Mesenchymal stem cell (in vitro differentiated cells and primary cell): ENCODE data around the gene CLSTN1.

Experiments
- DNase-seq: peaks from one replicate; pipeline ENCODE4 v3.0.0-alpha.2; 2013
- H2AFZ ChIP-seq: one replicate; pipeline ENCODE4 v1.6.1; 2013; ENCODE audit warnings: low read depth, mild to moderate bottlenecking, control low read depth, inconsistent platforms, low read length, moderate library complexity
- H2AK5ac ChIP-seq: 2 replicates; pipeline ENCODE4 v1.6.1; 2013; ENCODE audit warnings: low read length, moderate library complexity, mild to moderate bottlenecking, inconsistent platforms; ENCODE audit not compliant: severe bottlenecking
- H2BK120ac ChIP-seq: one replicate; pipeline ENCODE4 v1.6.1; 2013; ENCODE audit warnings: low read depth, mild to moderate bottlenecking, inconsistent platforms, low read length, moderate library complexity
- H2BK12ac ChIP-seq, 2 experiments: one replicate each; pipeline ENCODE4 v1.6.1; 2013; ENCODE audit warnings: inconsistent platforms in 2 of 2, low read length in 2 of 2, mild to moderate bottlenecking in 2 of 2, moderate library complexity in 2 of 2, control low read depth in 1 of 2
- H2BK15ac ChIP-seq: one replicate; pipeline ENCODE4 v1.6.1; 2013; ENCODE audit warnings: mild to moderate bottlenecking, low read depth, inconsistent platforms; ENCODE audit not compliant: poor library complexity, severe bottlenecking
- H2BK5ac ChIP-seq: 2 replicates; pipeline ENCODE4 v1.6.1; 2013; ENCODE audit warnings: low read depth, mild to moderate bottlenecking, low read length, control low read depth, inconsistent platforms; ENCODE audit not compliant: poor library complexity, severe bottlenecking
- H3K14ac ChIP-seq, 2 experiments: one replicate each; pipeline ENCODE4 v1.6.1; 2013; ENCODE audit warnings: inconsistent platforms in 2 of 2, low read length in 2 of 2, control low read depth in 1 of 2, mild to moderate bottlenecking in 1 of 2, moderate library complexity in 1 of 2
- H3K18ac ChIP-seq, 2 experiments: one replicate each; pipeline ENCODE4 v1.6.1; 2013; ENCODE audit warnings: inconsistent platforms in 2 of 2, low read length in 2 of 2, control low read depth in 1 of 2, low read depth in 1 of 2, mild to moderate bottlenecking in 1 of 2
- H3K23ac ChIP-seq, 2 experiments: one replicate each; pipeline ENCODE4 v1.6.1; 2013; ENCODE audit warnings: inconsistent platforms in 2 of 2, low read length in 2 of 2, mild to moderate bottlenecking in 2 of 2, moderate library complexity in 2 of 2, control low read depth in 1 of 2
- H3K27ac ChIP-seq: 2 replicates; pipeline ENCODE4 v1.5.1; 2013; ENCODE audit warnings: mild to moderate bottlenecking, moderate library complexity, low read length, control low read depth, inconsistent platforms; ENCODE audit not compliant: poor library complexity, severe bottlenecking
- H3K27me3 ChIP-seq, 2 experiments: 2 replicates each; pipeline versions ENCODE4 v1.6.1 to v1.7.0; 2013; ENCODE audit warnings: low read length in 2 of 2, mild to moderate bottlenecking in 2 of 2, moderate library complexity in 2 of 2, control low read depth in 1 of 2, inconsistent platforms in 1 of 2; ENCODE audit not compliant: control insufficient read depth in 1 of 2, insufficient read depth in 1 of 2
- H3K36me3 ChIP-seq, 2 experiments: 2 replicates each; pipeline versions ENCODE4 v1.6.1 to v1.7.0; 2013; ENCODE audit warnings: low read length in 2 of 2, control low read depth in 1 of 2, inconsistent platforms in 1 of 2, low read depth in 1 of 2, mild to moderate bottlenecking in 1 of 2; ENCODE audit not compliant: insufficient read depth in 2 of 2, control insufficient read depth in 1 of 2
- H3K4ac ChIP-seq, 2 experiments: one replicate each; pipeline ENCODE4 v1.6.1; 2013; ENCODE audit warnings: inconsistent platforms in 2 of 2, low read length in 2 of 2, mild to moderate bottlenecking in 2 of 2, moderate library complexity in 2 of 2, control low read depth in 1 of 2, low read depth in 1 of 2
- H3K4me1 ChIP-seq: 2 replicates; pipeline ENCODE4 v1.6.1; 2013; ENCODE audit warnings: low read depth, low read length, control low read depth; ENCODE audit not compliant: control insufficient read depth, insufficient read depth
- H3K4me2 ChIP-seq: 2 replicates; pipeline ENCODE4 v1.6.1; 2013; ENCODE audit warnings: low read length, mild to moderate bottlenecking, inconsistent platforms; ENCODE audit not compliant: poor library complexity, severe bottlenecking
- H3K4me3 ChIP-seq, 2 experiments: 2 replicates each; pipeline versions ENCODE4 v1.5.1 to v1.7.0; 2013; ENCODE audit warnings: low read length in 2 of 2, mild to moderate bottlenecking in 2 of 2, control low read depth in 1 of 2, low read depth in 1 of 2; ENCODE audit not compliant: insufficient read depth in 1 of 2
- H3K79me1 ChIP-seq: replicated peaks from 2 replicates; pipeline ENCODE4 v1.6.1; 2013; ENCODE audit warnings: mild to moderate bottlenecking, control low read depth, low read length, inconsistent platforms; ENCODE audit not compliant: poor library complexity, severe bottlenecking
- H3K9ac ChIP-seq: 2 replicates; pipeline ENCODE4 v1.7.0; 2013; ENCODE audit warnings: mild to moderate bottlenecking, low read length, moderate library complexity
- H3K9me3 ChIP-seq: 2 replicates; pipeline ENCODE4 v1.7.0; 2013; ENCODE audit warnings: mild to moderate bottlenecking, low read length; ENCODE audit not compliant: control insufficient read depth
- H4K8ac ChIP-seq: one replicate; pipeline ENCODE4 v1.6.1; 2013; ENCODE audit warnings: inconsistent platforms, mild to moderate bottlenecking, low read length, moderate library complexity
- H4K91ac ChIP-seq: one replicate; pipeline ENCODE4 v1.6.1; 2013; ENCODE audit warnings: mild to moderate bottlenecking, low read length, inconsistent platforms
- WGBS: methylation state at CpG from one replicate; pipeline ENCODE4 v1.1.7; 2013; ENCODE audit warnings: mixed read lengths; 5-methylcytosine and 5-hydroxymethylcytosine counted together

Gene CLSTN1

DNA sequence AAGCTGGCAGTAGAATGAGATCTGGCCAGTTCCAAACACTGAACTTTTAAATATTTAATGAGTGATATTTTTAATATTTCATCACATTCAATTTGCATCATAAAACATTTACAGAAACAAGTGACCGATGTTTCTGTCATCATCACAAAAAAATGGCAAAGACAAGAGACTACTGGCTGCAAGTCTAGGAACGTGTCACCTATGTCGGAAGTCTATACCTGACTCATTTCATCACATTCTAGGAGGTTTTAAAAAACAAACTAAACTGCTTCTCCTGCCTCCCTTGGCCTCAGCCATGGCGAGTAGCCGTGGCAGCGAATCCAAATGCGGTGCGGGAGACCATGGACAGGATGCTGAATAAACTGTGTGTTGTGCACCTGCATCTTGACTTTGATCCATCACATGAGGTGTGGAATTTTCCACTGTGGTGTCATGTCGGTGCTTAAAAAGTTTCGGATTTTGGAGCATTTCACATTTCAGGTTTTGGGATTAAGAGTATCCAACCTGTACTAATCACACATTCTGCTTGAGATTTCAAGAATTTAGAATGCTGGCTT lies 43.1 kb downstream of the CLSTN1 start:
- Histone ChIP-seq H3K18ac (no peak overlapping the region), H3K27me3 (no peaks in the 10 kb centered on the region), H4K8ac (no peak overlapping the region), H3K9me3 (no peaks in the 10 kb centered on the region), H3K4me1 (peaks cover 11% of the 10 kb centered on the region), H3K79me1 (peaks cover 29% of the 10 kb centered on the region), H4K91ac (no peak overlapping the region), H3K4me2 (no peak overlapping the region), H3K9ac (no peak overlapping the region), H3K36me3 (no peaks in the 10 kb centered on the region), H3K14ac (no peak overlapping the region), H3K4me3 (no peak overlapping the region), H2BK15ac (no peak overlapping the region), H2BK120ac (no peak overlapping the region), H2AK5ac (no peak overlapping the region), H2AFZ (no peak overlapping the region), H3K4ac (no peak overlapping the region), H2BK12ac (no peak overlapping the region), H3K23ac (no peak overlapping the region), H3K27ac (no peak overlapping the region), H2BK5ac (no peak overlapping the region)
- DNase-seq: no peak
- 98% methylated on average over 8 of the region's 10 CpGs for WGBS

DNA sequence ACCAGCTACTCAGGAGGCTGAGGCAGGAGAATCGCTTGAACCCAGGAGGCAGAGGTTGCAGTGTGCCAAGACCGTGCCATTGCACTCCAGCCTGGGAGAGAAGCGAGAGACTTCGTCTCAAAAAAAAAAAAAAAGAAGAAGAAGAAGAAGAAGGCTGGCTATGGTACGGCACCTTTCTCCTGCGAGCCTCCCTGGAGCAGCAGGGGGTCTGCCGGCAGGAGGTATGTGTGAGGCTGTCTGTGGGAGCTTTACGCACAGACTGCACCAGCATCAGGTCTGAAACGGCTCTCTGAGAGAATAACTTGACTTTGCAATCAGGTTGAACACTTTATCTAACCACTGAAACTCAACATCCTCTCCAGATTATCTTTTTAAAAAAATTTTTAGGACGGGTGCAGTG lies 44.9 kb downstream of the CLSTN1 start:
- Histone ChIP-seq H2BK12ac (no peak overlapping the region), H3K27ac (no peak overlapping the region), H2BK5ac (no peak overlapping the region), H2AK5ac (no peak overlapping the region), H2BK15ac (no peak overlapping the region), H3K4me3 (no peak overlapping the region), H3K18ac (no peak overlapping the region), H4K91ac (no peak overlapping the region), H3K4me2 (no peak overlapping the region), H2AFZ (no peak overlapping the region), H3K27me3 (no peaks in the 10 kb centered on the region), H4K8ac (no peak overlapping the region), H3K14ac (no peak overlapping the region), H3K23ac (no peak overlapping the region), H3K79me1 (peaks cover 34% of the 10 kb centered on the region), H3K9ac (no peak overlapping the region), H3K4ac (no peak overlapping the region), H3K9me3 (no peaks in the 10 kb centered on the region), H3K4me1 (peaks cover 9% of the 10 kb centered on the region), H2BK120ac (no peak overlapping the region), H3K36me3 (no peaks in the 10 kb centered on the region)
- no peak for DNase-seq
- 93% methylated on average over 10 of the region's 10 CpGs for WGBS

DNA sequence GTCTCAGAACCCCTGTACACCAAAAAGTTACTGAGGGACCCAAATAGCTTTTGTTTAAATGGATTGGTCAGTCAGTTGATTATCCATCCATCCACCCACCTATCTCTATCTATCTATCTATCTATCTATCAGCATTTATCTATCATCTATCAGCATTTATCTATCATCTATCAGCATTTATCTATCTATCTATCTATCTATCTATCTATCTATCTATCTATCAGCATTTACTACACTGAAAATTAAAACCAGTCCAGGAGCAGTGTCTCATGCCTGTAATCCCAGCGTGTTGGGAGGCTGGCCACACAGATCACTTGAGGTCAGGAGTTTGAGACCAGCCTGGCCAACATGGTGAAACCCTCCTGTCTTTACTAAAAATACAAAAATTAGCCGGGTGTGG lies 47.1 kb downstream of the CLSTN1 start:
- no peak for DNase-seq

DNA sequence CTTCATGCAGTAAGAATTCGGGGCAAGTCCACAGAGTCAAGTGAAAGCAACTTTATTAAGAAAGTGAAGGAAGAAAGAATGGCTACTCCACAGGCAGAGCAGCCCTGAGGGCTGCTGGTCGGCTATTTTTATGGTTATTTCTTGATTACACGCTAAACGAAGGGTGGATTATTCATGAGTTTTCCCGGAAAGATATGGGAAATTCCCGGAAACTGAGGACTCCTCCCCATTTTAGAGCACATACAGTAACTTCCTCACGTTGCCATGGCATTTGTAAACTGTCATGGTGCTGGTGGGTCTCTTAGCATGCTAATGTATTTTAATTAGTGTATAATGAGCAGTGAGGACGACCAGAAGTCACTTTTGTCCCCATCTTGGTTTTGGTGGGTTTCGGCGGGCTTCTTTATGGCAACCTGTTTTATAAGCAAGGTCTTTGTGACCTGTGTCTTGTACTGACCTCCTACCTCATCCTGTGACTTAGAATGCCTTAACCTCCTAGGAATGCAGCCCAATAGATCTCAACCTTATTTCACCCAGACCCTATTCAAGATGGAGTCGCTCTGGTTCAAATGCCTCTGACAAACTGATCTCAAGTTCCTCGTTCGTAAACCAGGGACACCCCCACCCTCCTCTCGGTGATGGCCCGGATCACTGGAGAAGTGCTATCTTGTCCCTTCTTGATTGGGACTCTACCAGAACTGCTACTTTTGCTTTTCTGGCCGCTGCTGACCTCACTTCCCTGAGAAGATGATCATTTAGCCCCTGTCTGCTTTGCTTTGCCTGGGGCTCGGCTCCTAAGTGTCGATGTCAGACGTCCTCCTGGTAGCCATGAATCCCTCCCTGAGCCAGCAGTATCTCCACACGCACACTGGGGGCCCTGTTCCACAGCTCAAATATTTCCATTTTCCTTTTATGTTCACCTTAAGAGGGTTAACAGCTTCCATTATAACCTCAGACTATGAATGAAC lies 48.8 kb downstream of the CLSTN1 start:
- Histone ChIP-seq H3K14ac (no peak overlapping the region), H3K9me3 (no peaks in the 10 kb centered on the region), H2BK15ac (no peak overlapping the region), H2AFZ (no peak overlapping the region), H2BK5ac (no peak overlapping the region), H2AK5ac (no peak overlapping the region), H3K18ac (no peak overlapping the region), H3K27ac (no peak overlapping the region), H3K4me3 (no peak overlapping the region), H3K36me3 (peaks cover 11% of the 10 kb centered on the region in 2 experiments), H3K27me3 (no peaks in the 10 kb centered on the region), H3K79me1 (peaks cover 40% of the 10 kb centered on the region), H2BK12ac (no peak overlapping the region), H3K23ac (no peak overlapping the region), H4K8ac (no peak overlapping the region), H3K4me2 (no peak overlapping the region), H2BK120ac (no peak overlapping the region), H3K4me1 (peaks cover 9% of the 10 kb centered on the region), H3K9ac (no peak overlapping the region), H4K91ac (no peak overlapping the region), H3K4ac (no peak overlapping the region)
- 94% methylated on average over 20 of the region's 20 CpGs for WGBS
- DNase-seq: no peak

More for the DNA sequence above, 47.1 kb downstream of the CLSTN1 start:
- Histone ChIP-seq H3K9ac (no peak overlapping the region), H3K9me3 (no peaks in the 10 kb centered on the region), H2BK15ac (no peak overlapping the region), H3K4me1 (peaks cover 9% of the 10 kb centered on the region), H2BK5ac (no peak overlapping the region), H3K36me3 (peaks cover 11% of the 10 kb centered on the region in 2 experiments), H3K4me3 (no peak overlapping the region), H3K18ac (no peak overlapping the region), H2BK12ac (no peak overlapping the region), H3K4me2 (no peak overlapping the region), H3K23ac (no peak overlapping the region), H2BK120ac (no peak overlapping the region), H2AFZ (no peak overlapping the region), H4K91ac (no peak overlapping the region), H3K79me1 (peaks cover 41% of the 10 kb centered on the region), H3K27me3 (no peaks in the 10 kb centered on the region), H4K8ac (no peak overlapping the region), H2AK5ac (no peak overlapping the region), H3K4ac (no peak overlapping the region), H3K27ac (no peak overlapping the region), H3K14ac (no peak overlapping the region)
- 98% methylated on average over 2 of the region's 2 CpGs for WGBS
